Glutamatergic neuron (in vitro differentiated cells): ENCODE measurements around the gene WWOX. TPM values are rescaled to one million over a fixed set of nuclear protein-coding genes. Genes with fewer than 3 reads are reported as not detected.

Experiments used
- DNase-seq: peaks from one replicate; pipeline ENCODE4 v3.0.0; 2022
- H3K27ac Mint-ChIP-seq: one replicate; pipeline ENCODE4 v1.8.0; 2020; ENCODE audit warnings: mild to moderate bottlenecking, mixed read lengths, inconsistent platforms; ENCODE audit not compliant: unreplicated experiment
- H3K27me3 Mint-ChIP-seq: one replicate; pipeline ENCODE4 v1.8.0; 2020; ENCODE audit warnings: mild to moderate bottlenecking, moderate library complexity, mixed read lengths, inconsistent platforms; ENCODE audit not compliant: unreplicated experiment
- H3K36me3 Mint-ChIP-seq: one replicate; pipeline ENCODE4 v1.8.0; 2020; ENCODE audit warnings: mild to moderate bottlenecking, mixed read lengths, inconsistent platforms; ENCODE audit not compliant: unreplicated experiment
- H3K4me1 Mint-ChIP-seq: one replicate; pipeline ENCODE4 v1.8.0; 2020; ENCODE audit warnings: mild to moderate bottlenecking, low read depth, mixed read lengths, inconsistent platforms; ENCODE audit not compliant: unreplicated experiment
- H3K4me3 Mint-ChIP-seq: one replicate; pipeline ENCODE4 v1.8.0; 2020; ENCODE audit warnings: mild to moderate bottlenecking, mixed read lengths, inconsistent platforms; ENCODE audit not compliant: unreplicated experiment
- H3K9me3 Mint-ChIP-seq: one replicate; pipeline ENCODE4 v1.8.0; 2020; ENCODE audit warnings: mild to moderate bottlenecking, moderate library complexity, mixed read lengths, inconsistent platforms; ENCODE audit not compliant: unreplicated experiment
- CTCF ChIP-seq: fragments of 200-600 bp; sonication (generic); IDR thresholded peaks from one replicate; pipeline ENCODE4 v1.5.0; 2021; ENCODE audit not compliant: partially characterized antibody, unreplicated experiment
- total RNA-seq: library from RNA; stranded (reverse); fragmentation: NEBNext Ultra II Directional; extraction: Animal tissue kit (Norgen Biotek cat#: 25700); gene quantifications from one replicate; pipeline ENCODE4 v1.2.1, GENCODE V29; 2021; ENCODE audit not compliant: unreplicated experiment

WWOX gene
- total RNA-seq, 1 donor from 2014 or later, result 10.3 TPM

DNA sequence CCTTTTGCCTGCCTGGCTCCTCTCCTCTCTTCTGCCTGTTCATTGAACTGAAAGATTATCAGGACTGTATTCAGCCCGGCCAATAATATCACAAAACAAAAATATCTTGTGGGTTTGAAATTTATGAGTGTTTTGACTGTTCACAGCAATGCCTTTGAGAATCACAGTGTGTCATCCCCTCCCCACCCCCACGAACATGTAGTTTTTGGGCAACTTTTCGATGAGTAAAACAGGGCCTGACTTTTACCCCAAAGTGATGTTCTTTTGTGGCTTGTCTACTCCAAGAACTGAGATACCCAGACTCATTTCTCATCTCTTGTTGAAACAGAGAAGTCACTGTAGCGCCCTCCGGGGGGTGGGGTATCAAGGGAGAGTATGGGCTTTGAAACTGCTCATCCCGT lies 675.7 kb downstream of the WWOX start:
- Mint-ChIP-seq H3K27me3 (peaks cover 3% of the 10 kb centered on the region), H3K27ac (peak overlapping the region; percentile 77), H3K4me3 (no peak overlapping the region), H3K9me3 (peaks cover 12% of the 10 kb centered on the region), H3K36me3 (no peaks in the 10 kb centered on the region), H3K4me1 (peaks cover 6% of the 10 kb centered on the region)
- no peak for DNase-seq
- no peak for TF ChIP-seq CTCF

GRCh38 chr16:78778101-78779004 lies 678.9 kb downstream of the WWOX start:
- H3K4me1 Mint-ChIP-seq, result peaks cover 5% of the 10 kb centered on the region
- H3K36me3 Mint-ChIP-seq, result no peaks in the 10 kb centered on the region
- no peak for DNase-seq
- no peak overlapping the region for H3K27ac Mint-ChIP-seq
- peaks cover 12% of the 10 kb centered on the region for H3K9me3 Mint-ChIP-seq
- no peak for TF ChIP-seq CTCF
- no peak overlapping the region for H3K4me3 Mint-ChIP-seq
- peaks cover 1% of the 10 kb centered on the region for H3K27me3 Mint-ChIP-seq

DNA sequence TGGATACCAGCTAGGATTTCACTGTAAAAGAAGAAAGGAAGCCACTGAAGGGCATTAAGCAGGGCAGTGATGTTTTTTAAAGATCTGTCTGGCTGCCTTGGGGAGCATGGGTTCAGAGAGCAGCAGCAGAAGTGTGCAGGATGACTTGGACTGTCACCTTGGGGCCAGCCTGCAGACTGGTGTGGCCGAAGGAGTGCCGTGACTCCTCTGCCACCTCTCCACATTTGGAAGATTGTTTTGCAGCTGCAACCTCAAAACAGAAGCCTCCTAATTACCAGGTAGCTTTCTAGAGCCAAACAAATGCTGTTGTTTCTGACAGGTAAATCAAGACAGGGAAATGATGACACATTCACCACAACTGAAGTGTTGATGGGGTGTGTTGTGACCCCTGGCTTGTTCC lies 681.4 kb downstream of the WWOX start:
- TF ChIP-seq CTCF, result no peak
- no peaks in the 10 kb centered on the region for H3K4me1 Mint-ChIP-seq
- H3K36me3 Mint-ChIP-seq, result no peaks in the 10 kb centered on the region
- no peak for DNase-seq
- H3K4me3 Mint-ChIP-seq, result no peak overlapping the region
- no peak overlapping the region for H3K27ac Mint-ChIP-seq
- no peaks in the 10 kb centered on the region for H3K9me3 Mint-ChIP-seq
- H3K27me3 Mint-ChIP-seq, result peaks cover 1% of the 10 kb centered on the region

GRCh38 chr16:78782572-78782971 lies 683.1 kb downstream of the WWOX start:
- no peaks in the 10 kb centered on the region for H3K36me3 Mint-ChIP-seq
- TF ChIP-seq CTCF, result no peak
- no peak overlapping the region for H3K27ac Mint-ChIP-seq
- no peaks in the 10 kb centered on the region for H3K9me3 Mint-ChIP-seq
- no peak for DNase-seq
- no peaks in the 10 kb centered on the region for H3K4me1 Mint-ChIP-seq
- peaks cover 1% of the 10 kb centered on the region for H3K27me3 Mint-ChIP-seq
- H3K4me3 Mint-ChIP-seq, result no peak overlapping the region

DNA sequence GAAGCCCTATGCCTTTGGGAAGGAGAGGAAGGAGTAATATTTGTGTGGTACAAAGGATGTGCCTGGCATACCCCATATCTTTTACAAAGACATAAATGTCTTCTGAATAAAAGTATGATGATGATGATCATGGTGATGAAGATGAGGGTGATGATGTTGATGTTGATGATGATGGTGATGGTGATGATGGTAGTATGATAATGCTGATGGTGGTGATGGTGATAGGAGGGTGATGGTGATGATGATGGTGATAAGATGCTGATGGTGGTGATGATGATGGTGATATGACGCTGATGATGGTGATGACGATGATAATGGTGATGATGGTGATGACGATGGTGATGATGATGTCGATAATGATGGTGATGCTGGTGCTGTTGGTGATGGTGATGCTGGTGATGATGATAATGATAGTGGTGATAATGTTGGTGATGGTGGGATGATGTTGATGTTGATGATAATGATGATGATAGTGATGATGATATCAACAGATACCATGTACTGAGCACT lies 684.2 kb downstream of the WWOX start:
- no peak overlapping the region for H3K4me3 Mint-ChIP-seq
- no peak for TF ChIP-seq CTCF
- H3K9me3 Mint-ChIP-seq, result no peaks in the 10 kb centered on the region
- DNase-seq, result no peak
- H3K4me1 Mint-ChIP-seq, result no peaks in the 10 kb centered on the region
- no peaks in the 10 kb centered on the region for H3K36me3 Mint-ChIP-seq
- H3K27ac Mint-ChIP-seq, result no peak overlapping the region
- peaks cover 1% of the 10 kb centered on the region for H3K27me3 Mint-ChIP-seq
